Neural progenitor cell (in vitro differentiated cells): Measurements from ENCODE around the gene NFIX.

Experiments used
- CTCF ChIP-seq: fragments of 200-600 bp; sonication (generic); IDR thresholded peaks from 2 replicates; pipeline ENCODE4 v1.5.1; 2017; ENCODE audit warnings: antibody characterized with exemption, mild to moderate bottlenecking
- EZH2 ChIP-seq: fragments of 200-600 bp; sonication (generic); IDR thresholded peaks from 2 replicates; pipeline ENCODE4 v1.6.1; 2017; ENCODE audit warnings: antibody characterized with exemption, mild to moderate bottlenecking, moderate library complexity
- EZH2phosphoT487 ChIP-seq: fragments of 200-600 bp; sonication (generic); IDR thresholded peaks from 2 replicates; pipeline ENCODE4 v1.6.1; 2017; ENCODE audit warnings: antibody characterized with exemption

- TF ChIP-seq CTCF (no peak), EZH2 (no peak), EZH2phosphoT487 (no peak)
Observed at GRCh38 chr19:13019332-13019731, 24.1 kb downstream of the NFIX start.
